Fibroblast of lung (primary cell): ENCODE results near the gene RGS3.
A peak's percentile ranks its signal among the peaks of the same experiment; 100 is the strongest.

Experiments
- CTCF ChIP-seq, 2 donors: IDR thresholded peaks in 1 of 2; conservative IDR thresholded peaks in 1 of 2; 1 replicate in 1 of 2; 2 replicates in 1 of 2; pipeline ENCODE4 v1.5.1; 2011 to 2012; ENCODE audit warnings: low read length in 2 of 2, control low read depth in 1 of 2, inconsistent platforms in 1 of 2, low read depth in 1 of 2, mild to moderate bottlenecking in 1 of 2
- EZH2 ChIP-seq: IDR thresholded peaks from 2 replicates; pipeline ENCODE4 v1.5.1; 2012; ENCODE audit warnings: low read length, control low read depth, mild to moderate bottlenecking; ENCODE audit errors: missing control alignments

DNA sequence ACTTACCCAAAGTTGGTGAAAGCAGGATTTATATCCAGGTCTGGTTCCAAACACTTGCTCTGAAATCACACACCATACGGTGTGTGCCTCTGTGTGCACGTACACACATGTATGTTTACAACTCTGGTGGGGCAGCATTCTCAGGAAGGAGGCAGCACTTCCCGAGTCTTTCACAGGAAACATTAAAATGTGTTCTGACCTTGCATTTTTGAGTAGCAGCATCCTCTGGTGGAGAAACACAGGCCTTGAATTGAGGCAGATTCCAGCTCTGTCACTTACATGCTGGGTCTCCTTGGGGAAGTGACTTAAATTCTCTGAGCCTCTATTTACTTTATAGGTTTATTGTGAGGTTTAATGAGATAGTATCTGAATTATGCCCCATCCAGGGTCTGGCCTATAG lies 126.4 kb downstream of the RGS3 start:
- TF ChIP-seq CTCF (conservative IDR thresholded peaks at IDR 0.05 in 1 of 2, IDR thresholded peaks at IDR 0.05 in 1 of 2; ENCODE audit: low read depth in 1 of 2, low read length in 2 of 2), result peak; percentile 73 to 82
- no peak for TF ChIP-seq EZH2
